ENCODE data around the gene EXOC8.

EXOC8 gene

DNA sequence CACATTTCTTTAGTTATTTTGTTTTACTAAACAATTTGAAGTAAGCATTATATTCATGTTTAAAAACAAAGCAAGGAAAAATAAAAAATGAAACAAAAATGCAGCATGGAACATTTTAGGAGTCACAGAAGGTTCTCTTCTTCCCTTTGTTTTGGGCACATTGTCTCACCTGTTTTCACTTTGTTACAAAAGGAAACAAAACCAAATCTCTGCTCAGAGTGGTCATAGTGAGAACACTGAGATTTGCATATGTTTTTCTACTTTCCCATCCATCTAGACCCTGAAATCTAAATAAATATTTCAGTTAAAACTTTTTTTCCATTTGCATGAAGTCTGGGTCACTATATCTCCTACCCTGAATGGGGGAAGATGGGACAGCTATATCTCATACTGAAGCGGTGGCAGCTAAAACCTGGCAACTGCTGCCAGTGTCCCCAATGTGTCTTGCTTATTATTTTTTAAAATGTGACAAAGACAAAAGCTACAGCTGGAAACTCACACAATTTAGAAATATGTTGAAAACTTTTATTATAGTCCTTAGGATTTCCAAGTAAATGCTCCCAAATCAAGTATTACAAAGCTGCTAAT is 3.5 kb downstream of the EXOC8 start:
- peak overlapping the region; percentile 87 for H3K4me3 ChIP-seq (ENCODE audit: low read depth, low read length)

DNA sequence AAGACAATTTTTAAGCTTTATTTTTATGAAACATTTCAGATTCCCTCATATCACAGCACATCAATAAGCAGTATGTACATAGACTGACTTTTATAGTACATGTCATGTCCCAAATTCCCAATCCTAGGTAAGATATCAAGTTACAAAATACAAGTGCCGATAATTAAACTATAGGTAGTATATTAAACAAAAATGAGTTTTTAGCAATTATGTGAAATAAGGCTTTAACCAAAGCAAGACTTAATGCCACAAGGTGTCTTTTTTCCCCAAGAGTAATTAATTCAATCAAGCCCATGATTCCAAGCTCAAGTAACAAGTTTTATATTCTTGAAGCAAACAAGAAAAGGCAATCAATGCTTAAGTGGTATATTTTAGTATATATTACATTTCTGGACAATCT is 4.9 kb downstream of the EXOC8 start:
- H3K27me3 ChIP-seq (ENCODE audit: insufficient read depth, low read length) = no peaks in the 10 kb centered on the region
- peaks cover 23% of the 10 kb centered on the region for H3K4me1 ChIP-seq (ENCODE audit: control insufficient read depth, insufficient read depth, low read length, unreplicated experiment)
- no peak overlapping the region for H2AFZ ChIP-seq (ENCODE audit: low read length, unreplicated experiment)
- H3K79me2 ChIP-seq (ENCODE audit: control insufficient read depth, insufficient read depth, low read length, unreplicated experiment) = peaks cover 50% of the 10 kb centered on the region
- no peak overlapping the region for H3K27ac ChIP-seq (ENCODE audit: low read depth, low read length)
- peak overlapping the region; percentile 87 for H3K4me3 ChIP-seq (ENCODE audit: low read depth, low read length)
- no peaks in the 10 kb centered on the region for H3K36me3 ChIP-seq (ENCODE audit: insufficient read depth, low read length)

More for the DNA sequence above, 3.5 kb downstream of the EXOC8 start:
- no peak overlapping the region for H2AFZ ChIP-seq (ENCODE audit: low read length, unreplicated experiment)
- no peak overlapping the region for H3K27ac ChIP-seq (ENCODE audit: low read depth, low read length)
- H3K36me3 ChIP-seq (ENCODE audit: insufficient read depth, low read length) = no peaks in the 10 kb centered on the region
- peaks cover 61% of the 10 kb centered on the region for H3K79me2 ChIP-seq (ENCODE audit: control insufficient read depth, insufficient read depth, low read length, unreplicated experiment)
- no peaks in the 10 kb centered on the region for H3K27me3 ChIP-seq (ENCODE audit: insufficient read depth, low read length)
- H3K4me1 ChIP-seq (ENCODE audit: control insufficient read depth, insufficient read depth, low read length, unreplicated experiment) = peaks cover 24% of the 10 kb centered on the region

DNA sequence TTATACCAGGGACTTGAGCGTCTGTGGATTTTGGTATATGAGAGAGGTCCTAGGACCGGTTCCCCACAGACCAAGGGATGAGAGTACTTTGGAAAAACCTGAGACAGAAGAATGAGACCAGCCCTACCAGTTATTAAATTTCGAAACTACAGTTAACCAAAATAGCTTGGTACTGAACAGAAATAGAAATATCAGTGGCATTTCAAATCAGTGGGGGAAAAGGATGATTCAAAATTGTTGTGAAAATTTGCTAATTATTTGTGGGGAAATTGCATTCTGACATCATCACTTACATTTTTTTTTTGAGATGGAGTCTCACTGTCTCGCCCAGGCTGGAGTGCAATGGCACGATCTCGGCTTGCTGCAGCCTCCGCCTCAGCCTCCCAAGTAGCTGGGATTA is 8.2 kb downstream of the EXOC8 start:
- no peaks in the 10 kb centered on the region for H3K36me3 ChIP-seq (ENCODE audit: insufficient read depth, low read length)
- no peaks in the 10 kb centered on the region for H3K27me3 ChIP-seq (ENCODE audit: insufficient read depth, low read length)
- no peak overlapping the region for H3K4me3 ChIP-seq (ENCODE audit: low read depth, low read length)
- H2AFZ ChIP-seq (ENCODE audit: low read length, unreplicated experiment) = no peak overlapping the region
- H3K4me1 ChIP-seq (ENCODE audit: control insufficient read depth, insufficient read depth, low read length, unreplicated experiment) = peaks cover 11% of the 10 kb centered on the region
- peaks cover 19% of the 10 kb centered on the region for H3K79me2 ChIP-seq (ENCODE audit: control insufficient read depth, insufficient read depth, low read length, unreplicated experiment)
- no peak overlapping the region for H3K27ac ChIP-seq (ENCODE audit: low read depth, low read length)

DNA sequence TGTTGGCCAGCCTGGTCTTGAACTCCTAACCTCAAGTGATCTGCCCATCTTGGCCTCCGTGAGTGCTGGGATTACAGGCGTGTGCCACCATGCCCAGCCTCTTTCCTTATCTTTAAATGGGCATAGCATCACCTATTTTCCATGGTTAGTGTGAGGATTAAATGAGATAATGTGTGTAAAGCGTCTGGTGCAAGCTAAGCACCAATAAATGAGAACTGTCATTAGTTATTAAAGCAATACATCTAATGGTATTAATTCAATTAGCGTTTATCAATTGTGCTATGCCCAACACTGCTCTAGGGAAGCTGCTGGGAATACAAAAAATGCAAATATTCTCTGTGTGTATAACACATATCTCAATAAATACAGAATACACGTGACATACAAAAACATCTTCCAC is 10.0 kb downstream of the EXOC8 start:
- H3K4me1 ChIP-seq (ENCODE audit: control insufficient read depth, insufficient read depth, low read length, unreplicated experiment) = peaks cover 9% of the 10 kb centered on the region
- no peak overlapping the region for H3K27ac ChIP-seq (ENCODE audit: low read depth, low read length)
- no peaks in the 10 kb centered on the region for H3K36me3 ChIP-seq (ENCODE audit: insufficient read depth, low read length)
- H3K79me2 ChIP-seq (ENCODE audit: control insufficient read depth, insufficient read depth, low read length, unreplicated experiment) = peaks cover under 1% of the 10 kb centered on the region
- H2AFZ ChIP-seq (ENCODE audit: low read length, unreplicated experiment) = no peak overlapping the region
- H3K27me3 ChIP-seq (ENCODE audit: insufficient read depth, low read length) = no peaks in the 10 kb centered on the region
- H3K4me3 ChIP-seq (ENCODE audit: low read depth, low read length) = no peak overlapping the region

DNA sequence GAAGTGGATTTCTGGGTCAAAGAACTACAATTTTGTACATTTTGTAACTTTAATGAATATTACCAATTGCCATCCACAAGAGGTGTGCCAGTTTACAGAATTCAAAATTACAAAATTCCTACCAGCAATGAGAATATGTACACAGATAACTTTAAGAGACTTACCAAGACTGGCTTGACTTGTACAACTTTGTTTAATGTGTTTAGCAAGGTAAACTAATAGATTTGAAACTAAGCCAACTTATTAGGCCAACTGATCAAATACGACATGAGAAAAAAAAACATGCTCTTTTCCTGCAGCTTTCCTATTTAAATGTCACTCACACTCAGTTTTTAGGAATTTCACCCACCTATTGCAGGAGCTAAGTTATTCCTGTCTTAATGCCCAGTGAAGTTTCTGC is 11.4 kb downstream of the EXOC8 start:
- no peaks in the 10 kb centered on the region for H3K27me3 ChIP-seq (ENCODE audit: insufficient read depth, low read length)
- no peaks in the 10 kb centered on the region for H3K36me3 ChIP-seq (ENCODE audit: insufficient read depth, low read length)
- no peak overlapping the region for H3K27ac ChIP-seq (ENCODE audit: low read depth, low read length)

DNA sequence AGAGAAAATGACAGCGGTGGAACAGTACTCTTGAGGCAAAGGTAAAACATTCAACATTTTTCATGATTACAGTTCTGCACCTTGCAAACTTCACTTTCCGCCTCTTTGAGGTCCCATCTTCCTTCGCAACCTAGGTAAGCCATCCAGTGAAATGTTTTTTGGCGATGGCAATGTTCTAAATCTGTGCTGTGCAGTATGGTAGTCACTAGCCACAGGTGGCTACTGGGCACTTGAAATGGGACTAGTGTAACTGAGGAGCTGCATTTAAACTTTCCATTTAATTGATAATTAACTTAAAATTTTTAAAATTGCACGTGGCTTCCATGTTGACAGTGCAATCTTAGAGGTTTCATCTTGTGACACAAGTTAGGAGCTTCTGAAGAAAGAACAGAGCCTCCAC is 13.0 kb downstream of the EXOC8 start:
- Histone ChIP-seq H3K4me3 (ENCODE audit: low read depth, low read length) (no peak overlapping the region), H3K4me1 (ENCODE audit: control insufficient read depth, insufficient read depth, low read length, unreplicated experiment) (peaks cover 9% of the 10 kb centered on the region), H3K79me2 (ENCODE audit: control insufficient read depth, insufficient read depth, low read length, unreplicated experiment) (no peaks in the 10 kb centered on the region)

More for the DNA sequence above, 11.4 kb downstream of the EXOC8 start:
- H2AFZ ChIP-seq (ENCODE audit: low read length, unreplicated experiment) = no peak overlapping the region
- peaks cover 9% of the 10 kb centered on the region for H3K4me1 ChIP-seq (ENCODE audit: control insufficient read depth, insufficient read depth, low read length, unreplicated experiment)
- no peak overlapping the region for H3K4me3 ChIP-seq (ENCODE audit: low read depth, low read length)
- H3K79me2 ChIP-seq (ENCODE audit: control insufficient read depth, insufficient read depth, low read length, unreplicated experiment) = no peaks in the 10 kb centered on the region

DNA sequence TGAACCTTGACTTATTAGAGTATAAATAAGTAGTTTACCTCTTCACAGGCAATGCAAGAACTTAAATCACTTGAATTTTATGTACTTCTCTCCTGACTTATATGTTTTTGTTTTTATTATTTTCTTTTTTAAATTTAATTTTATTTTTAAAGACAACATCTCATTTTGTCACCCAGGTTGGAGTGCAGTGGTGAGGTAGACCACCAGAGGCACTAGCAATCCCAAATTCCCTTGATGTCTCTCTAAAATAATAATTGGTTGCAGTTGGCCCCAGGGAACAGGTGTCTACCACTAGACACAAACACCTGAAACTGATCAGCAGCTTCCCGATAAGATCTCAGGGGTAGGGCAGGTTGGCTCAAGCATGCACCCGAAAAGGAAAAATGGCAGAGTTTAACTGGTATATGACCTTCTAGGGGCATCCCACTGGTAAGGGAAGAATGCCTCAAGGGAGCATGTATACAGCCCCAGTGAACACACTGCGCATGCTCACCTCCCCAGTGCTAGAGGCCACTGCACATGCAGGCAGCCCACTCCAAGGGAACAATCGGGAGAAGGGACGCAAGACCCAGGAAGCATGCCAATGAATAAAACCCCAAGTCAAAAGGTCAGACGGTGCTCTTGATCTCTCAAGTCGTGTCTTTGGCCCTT is 14.6 kb downstream of the EXOC8 start:
- no peak overlapping the region for H3K27ac ChIP-seq (ENCODE audit: low read depth, low read length)
- no peak overlapping the region for H3K4me3 ChIP-seq (ENCODE audit: low read depth, low read length)
- H3K27me3 ChIP-seq (ENCODE audit: insufficient read depth, low read length) = no peaks in the 10 kb centered on the region
- no peaks in the 10 kb centered on the region for H3K36me3 ChIP-seq (ENCODE audit: insufficient read depth, low read length)
- H3K4me1 ChIP-seq (ENCODE audit: control insufficient read depth, insufficient read depth, low read length, unreplicated experiment) = peaks cover 9% of the 10 kb centered on the region
- H2AFZ ChIP-seq (ENCODE audit: low read length, unreplicated experiment) = no peak overlapping the region
- H3K79me2 ChIP-seq (ENCODE audit: control insufficient read depth, insufficient read depth, low read length, unreplicated experiment) = no peaks in the 10 kb centered on the region

More for the DNA sequence above, 13.0 kb downstream of the EXOC8 start:
- Histone ChIP-seq H3K36me3 (ENCODE audit: insufficient read depth, low read length) (no peaks in the 10 kb centered on the region), H3K27me3 (ENCODE audit: insufficient read depth, low read length) (no peaks in the 10 kb centered on the region), H3K27ac (ENCODE audit: low read depth, low read length) (no peak overlapping the region), H2AFZ (ENCODE audit: low read length, unreplicated experiment) (no peak overlapping the region)

DNA sequence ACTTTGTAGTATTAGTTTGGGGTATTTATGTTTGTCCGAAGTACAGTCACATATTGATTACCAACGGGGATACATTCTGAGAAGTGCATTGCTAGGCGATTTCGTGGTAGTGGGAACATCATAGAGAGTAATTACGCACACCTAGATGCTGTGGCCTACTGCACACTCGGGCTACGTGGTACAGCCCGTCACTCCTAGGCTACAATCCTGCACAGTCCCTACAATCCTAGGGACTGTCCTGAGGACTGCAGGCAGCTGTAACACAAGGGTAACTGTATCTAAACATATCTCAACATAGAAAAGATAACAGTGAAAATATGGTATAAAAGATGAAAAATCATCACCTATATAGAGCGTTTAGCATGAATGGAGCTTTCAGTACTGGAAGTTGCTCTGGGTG is 18.6 kb downstream of the EXOC8 start:
- no peak overlapping the region for H3K27ac ChIP-seq (ENCODE audit: low read depth, low read length)
- H3K36me3 ChIP-seq (ENCODE audit: insufficient read depth, low read length) = no peaks in the 10 kb centered on the region
- H3K4me1 ChIP-seq (ENCODE audit: control insufficient read depth, insufficient read depth, low read length, unreplicated experiment) = peaks cover 8% of the 10 kb centered on the region
- H2AFZ ChIP-seq (ENCODE audit: low read length, unreplicated experiment) = no peak overlapping the region
- no peak overlapping the region for H3K4me3 ChIP-seq (ENCODE audit: low read depth, low read length)
- H3K27me3 ChIP-seq (ENCODE audit: insufficient read depth, low read length) = no peaks in the 10 kb centered on the region
- H3K79me2 ChIP-seq (ENCODE audit: control insufficient read depth, insufficient read depth, low read length, unreplicated experiment) = no peaks in the 10 kb centered on the region

DNA sequence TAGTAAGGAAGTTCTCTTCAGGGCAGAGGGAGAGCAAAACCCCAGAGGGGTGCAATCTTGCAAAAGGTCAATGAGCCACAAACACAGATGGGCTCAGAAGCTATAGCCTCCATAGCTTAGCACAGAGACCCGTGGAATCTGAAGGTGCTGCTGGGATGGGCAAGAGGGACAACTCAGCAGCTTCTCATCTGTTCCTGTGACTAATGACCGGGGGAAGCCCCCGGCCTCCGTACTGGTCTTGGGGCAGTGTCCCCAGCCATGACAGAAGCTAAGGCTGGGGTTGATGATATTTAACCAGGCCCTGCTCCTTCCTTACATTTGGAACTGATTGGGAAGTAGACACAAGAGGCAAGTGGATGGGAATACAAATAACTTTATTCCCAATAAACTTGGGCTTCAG is 19.1 kb downstream of the EXOC8 start:
- Histone ChIP-seq H3K4me3 (ENCODE audit: low read depth, low read length) (no peak overlapping the region), H3K79me2 (ENCODE audit: control insufficient read depth, insufficient read depth, low read length, unreplicated experiment) (no peaks in the 10 kb centered on the region), H2AFZ (ENCODE audit: low read length, unreplicated experiment) (no peak overlapping the region), H3K36me3 (ENCODE audit: insufficient read depth, low read length) (no peaks in the 10 kb centered on the region), H3K27ac (ENCODE audit: low read depth, low read length) (no peak overlapping the region), H3K27me3 (ENCODE audit: insufficient read depth, low read length) (no peaks in the 10 kb centered on the region), H3K4me1 (ENCODE audit: control insufficient read depth, insufficient read depth, low read length, unreplicated experiment) (peaks cover 3% of the 10 kb centered on the region)

DNA sequence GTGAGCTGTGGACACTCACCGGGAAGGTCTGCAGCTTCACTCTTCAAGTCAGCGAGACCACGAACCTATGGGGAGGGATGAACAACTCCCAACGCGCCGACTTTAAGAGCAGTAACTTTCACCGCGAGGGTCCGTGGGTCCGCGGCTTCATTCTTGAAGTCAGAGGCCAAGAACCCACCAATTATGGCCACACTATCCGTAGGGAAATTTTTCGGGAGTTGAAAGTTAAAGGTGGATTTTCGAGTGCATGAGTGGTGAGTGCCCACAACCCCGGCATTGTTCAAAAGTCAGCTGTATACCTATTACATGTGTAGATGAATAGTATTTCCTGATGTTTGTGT is 19.7 kb downstream of the EXOC8 start:
- no peak overlapping the region for H3K4me3 ChIP-seq (ENCODE audit: low read depth, low read length)
- no peak overlapping the region for H3K27ac ChIP-seq (ENCODE audit: low read depth, low read length)
- H3K27me3 ChIP-seq (ENCODE audit: insufficient read depth, low read length) = no peaks in the 10 kb centered on the region
- no peaks in the 10 kb centered on the region for H3K36me3 ChIP-seq (ENCODE audit: insufficient read depth, low read length)
- no peaks in the 10 kb centered on the region for H3K79me2 ChIP-seq (ENCODE audit: control insufficient read depth, insufficient read depth, low read length, unreplicated experiment)
- H3K4me1 ChIP-seq (ENCODE audit: control insufficient read depth, insufficient read depth, low read length, unreplicated experiment) = no peaks in the 10 kb centered on the region
- no peak overlapping the region for H2AFZ ChIP-seq (ENCODE audit: low read length, unreplicated experiment)

DNA sequence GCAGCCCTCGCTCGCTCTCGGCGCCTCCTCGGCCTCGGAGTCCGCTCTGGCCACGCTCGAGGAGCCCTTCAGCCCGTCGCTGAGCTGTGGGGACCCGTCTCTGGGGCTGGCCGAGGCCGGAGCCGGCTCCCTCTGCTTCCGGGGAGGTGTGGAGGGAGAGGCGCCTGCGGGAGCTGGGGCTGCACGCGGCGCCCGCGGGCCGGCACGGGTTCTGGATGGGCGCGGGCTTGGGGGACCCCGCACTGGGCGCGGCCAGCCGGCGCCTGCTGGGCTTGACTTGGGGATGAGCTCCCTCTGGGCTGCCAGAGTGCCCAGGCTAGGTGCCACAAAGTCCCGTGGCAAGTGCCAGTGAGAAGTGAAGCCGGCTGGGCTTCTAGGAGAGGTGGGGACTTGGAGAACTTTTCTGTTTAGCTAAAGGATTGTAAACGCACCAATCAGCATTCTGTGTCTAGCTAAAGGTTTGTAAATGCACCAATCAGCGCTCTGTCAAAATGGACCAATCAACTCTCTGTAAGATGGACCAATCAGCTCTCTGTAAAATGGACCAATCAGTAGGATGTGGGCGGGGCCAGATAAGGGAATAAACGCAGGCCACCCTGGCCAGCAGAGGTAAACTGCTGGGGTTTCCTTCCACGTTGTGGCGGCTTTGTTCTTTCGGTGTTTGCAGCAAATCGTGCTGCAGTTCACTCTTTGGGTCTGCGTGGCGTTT is 20.2 kb downstream of the EXOC8 start:
- no peak overlapping the region for H2AFZ ChIP-seq (ENCODE audit: low read length, unreplicated experiment)
- no peaks in the 10 kb centered on the region for H3K79me2 ChIP-seq (ENCODE audit: control insufficient read depth, insufficient read depth, low read length, unreplicated experiment)
- H3K36me3 ChIP-seq (ENCODE audit: insufficient read depth, low read length) = no peaks in the 10 kb centered on the region
- no peaks in the 10 kb centered on the region for H3K27me3 ChIP-seq (ENCODE audit: insufficient read depth, low read length)
- H3K27ac ChIP-seq (ENCODE audit: low read depth, low read length) = no peak overlapping the region
- H3K4me1 ChIP-seq (ENCODE audit: control insufficient read depth, insufficient read depth, low read length, unreplicated experiment) = no peaks in the 10 kb centered on the region
- H3K4me3 ChIP-seq (ENCODE audit: low read depth, low read length) = no peak overlapping the region
